Effector CD8-positive, alpha-beta T cell (primary cell): ENCODE data around the gene KCNJ9.

Experiments
- DNase-seq: peaks from one replicate; lab custom pipeline; 2025; lab: John Stamatoyannopoulos, UW

KCNJ9 gene

DNA sequence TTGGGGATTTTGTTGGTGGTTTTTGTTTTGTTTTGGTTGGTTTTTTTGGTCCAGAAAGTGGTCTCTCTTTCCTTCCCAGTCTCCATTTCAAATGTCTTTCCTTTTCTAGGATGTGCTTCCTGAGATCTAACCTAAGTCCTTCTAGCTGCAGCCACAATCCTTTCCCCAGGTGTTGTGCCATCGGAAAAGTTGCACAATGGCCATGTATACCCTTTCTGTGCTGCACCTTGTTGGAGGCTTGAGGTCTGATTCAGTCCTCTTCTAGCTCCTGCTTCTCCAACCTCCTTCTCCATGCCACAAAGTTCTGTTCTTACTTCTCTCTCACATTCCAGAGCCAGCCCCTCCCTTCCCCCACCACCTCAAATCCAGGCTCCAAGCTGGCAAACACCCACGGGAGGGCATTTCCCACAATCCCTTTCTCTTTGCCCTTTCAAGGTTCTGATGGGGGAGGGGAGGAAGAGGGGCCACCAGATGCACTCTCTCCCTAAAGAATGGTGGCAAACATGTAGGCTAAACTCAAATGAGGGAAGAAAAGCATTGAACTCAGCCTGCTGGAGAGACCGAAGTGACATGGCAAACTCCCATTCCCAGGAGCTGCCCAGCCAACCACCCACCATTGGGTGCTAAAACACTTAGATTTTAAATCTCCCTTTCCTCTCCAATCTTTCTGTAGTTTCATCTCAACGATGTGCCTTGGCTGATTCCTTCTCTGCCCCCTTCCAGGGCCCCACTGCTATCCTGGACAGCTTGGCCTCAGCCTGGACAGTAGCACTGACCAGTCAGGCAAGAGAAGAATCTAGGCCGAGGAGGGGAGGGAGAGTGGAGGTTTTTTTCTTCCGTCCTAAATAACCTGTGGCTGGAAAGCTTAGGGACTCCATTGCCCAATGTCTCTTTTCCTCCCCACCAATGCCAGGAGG, 14.3 kb upstream of the KCNJ9 start:
- no peak for DNase-seq

DNA sequence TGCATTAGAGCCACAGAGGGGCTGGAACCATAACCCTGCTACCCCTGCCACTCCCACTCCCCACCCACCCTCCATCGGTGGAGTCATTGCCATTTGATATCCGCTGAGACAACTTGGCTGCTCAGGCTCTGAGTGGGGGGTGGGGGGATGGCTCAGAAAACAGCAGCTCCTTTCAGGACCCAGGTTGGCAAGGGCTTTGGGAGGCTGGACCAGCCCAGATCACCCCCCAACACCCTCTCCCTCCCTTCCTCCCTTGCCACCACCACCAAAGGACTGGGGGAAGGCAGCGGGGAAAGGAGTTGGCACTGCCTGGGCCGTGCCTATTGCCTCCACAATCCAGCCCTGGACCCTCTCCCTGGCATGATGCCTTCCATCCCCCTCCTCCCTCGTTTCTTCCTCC, 13.1 kb upstream of the KCNJ9 start:
- DNase-seq: no peak

DNA sequence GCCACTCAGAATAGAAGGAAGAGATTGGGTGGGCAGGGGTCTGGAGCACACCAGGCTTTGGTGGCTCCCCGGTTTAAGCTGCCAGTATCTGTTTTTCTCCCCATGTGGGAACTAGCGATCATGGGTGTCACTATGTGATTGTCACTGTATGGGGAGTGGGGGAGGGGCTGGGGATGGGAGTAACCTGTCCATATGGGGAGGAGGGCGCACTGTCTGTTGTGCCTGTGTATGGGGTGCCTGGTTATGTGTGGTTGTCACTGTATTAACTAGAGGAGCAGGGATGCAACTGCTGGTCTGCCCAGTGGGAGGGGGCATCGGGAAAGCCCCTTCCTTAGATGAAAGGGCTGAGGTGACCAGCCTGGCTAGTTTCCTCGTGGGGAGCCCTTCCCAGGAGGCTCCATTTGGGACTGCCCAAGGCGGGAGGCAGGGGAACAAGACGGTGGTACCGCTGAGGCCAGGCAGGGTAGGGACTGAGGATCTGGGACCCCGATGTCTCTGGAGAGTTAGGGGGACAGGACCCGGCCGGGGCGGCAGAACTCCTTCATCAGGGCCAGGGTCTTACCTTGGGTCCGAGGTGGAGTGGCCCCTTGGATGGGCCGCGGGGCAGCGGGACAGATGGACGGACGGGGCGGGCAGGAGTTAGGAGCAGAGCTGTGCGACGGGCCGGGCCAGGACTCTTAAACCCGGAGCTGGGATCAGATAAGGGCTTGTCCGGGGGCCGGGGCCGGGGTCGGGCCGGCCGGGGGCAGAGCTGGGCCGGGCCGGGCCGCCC, 11.7 kb upstream of the KCNJ9 start, which contains the start of gene KCNJ10:
Gene KCNJ10 (minus strand): TSS at position 701 of the 772 bp plus-strand sequence. CDS start 27,628 bp downstream, outside the sequence.
- no peak for DNase-seq

DNA sequence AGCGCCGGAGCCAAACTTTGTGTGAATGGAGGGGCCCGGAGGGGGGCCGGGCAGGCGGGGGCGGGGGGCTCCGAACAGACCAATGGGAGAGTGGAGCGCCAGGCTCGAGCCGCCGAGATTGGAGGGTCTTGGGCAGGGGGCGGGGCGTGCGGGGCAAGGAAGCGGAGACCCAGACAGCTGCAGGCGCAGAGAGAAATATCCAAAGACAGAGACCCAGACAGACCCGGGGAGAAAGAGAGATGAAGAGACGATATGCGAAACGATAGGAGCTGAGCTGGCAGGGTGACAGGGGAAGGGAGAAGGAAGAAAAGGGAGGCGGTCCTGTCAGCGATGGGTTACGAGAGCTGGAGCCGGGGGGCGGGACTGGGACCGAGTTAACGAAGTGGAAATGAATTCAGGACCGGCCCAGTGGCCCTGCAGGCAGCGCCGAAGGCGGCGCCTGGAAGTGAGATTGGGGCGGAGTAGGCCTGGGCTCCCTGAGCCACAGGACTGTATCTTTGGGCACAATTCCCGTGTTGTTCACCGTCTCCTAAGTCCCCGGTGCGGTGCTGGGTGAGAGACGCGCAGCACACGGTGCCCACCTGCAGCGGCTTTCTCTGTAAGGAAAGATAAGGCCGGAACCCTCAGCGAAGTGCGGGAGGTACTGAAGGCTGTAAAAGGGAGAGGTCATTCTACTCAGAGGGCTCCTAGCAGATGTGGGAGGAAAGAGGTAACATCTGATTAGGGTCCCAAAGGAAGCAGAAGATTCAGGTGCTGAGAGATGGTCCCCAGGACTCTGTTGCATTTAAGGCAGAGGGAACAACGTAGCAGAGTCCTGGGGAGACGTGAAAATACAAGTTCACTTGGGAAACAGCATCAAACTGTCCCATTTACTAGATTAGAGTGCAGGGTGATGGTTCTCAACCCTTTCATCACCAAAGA, 10.8 kb upstream of the KCNJ9 start:
- peak; percentile 80 for DNase-seq

DNA sequence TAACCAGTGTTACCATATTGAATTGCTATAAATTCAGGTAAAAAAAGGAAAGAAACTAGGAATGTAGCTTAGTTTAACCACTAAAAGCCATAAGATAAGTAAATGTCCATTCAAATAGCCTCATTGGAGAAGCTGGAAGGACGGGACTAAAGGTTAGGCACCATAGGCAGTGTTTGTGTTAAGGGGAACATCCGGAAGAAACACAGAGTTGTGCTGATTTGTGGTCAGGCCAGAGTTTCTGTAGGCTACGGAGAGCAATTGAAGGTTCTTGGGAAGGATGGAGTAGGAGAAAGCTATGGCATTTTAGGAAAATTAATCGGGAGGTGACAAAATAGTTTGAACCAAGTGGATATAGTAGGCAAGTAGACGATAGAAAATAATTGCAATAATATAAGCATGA, 10.0 kb upstream of the KCNJ9 start:
- DNase-seq: no peak

DNA sequence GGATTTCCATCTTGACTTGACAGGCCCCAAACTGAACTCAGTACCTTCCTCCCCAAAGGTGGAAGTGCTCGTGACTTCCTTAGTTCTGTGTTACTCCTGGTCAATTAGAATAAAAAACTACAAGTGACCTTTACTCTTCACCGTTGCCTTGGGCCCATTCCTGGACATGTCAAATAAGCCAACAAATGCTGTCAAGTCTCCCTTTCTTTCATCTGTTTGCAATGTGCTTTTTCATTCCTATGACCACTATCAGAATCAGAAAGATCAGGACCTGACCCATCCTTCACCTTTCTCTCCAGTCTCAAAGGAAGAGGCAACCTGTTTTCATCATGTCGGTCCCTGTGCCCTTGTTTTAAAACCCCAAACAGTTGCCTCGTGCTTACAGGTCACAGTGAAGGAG, 6.5 kb upstream of the KCNJ9 start:
- no peak for DNase-seq

DNA sequence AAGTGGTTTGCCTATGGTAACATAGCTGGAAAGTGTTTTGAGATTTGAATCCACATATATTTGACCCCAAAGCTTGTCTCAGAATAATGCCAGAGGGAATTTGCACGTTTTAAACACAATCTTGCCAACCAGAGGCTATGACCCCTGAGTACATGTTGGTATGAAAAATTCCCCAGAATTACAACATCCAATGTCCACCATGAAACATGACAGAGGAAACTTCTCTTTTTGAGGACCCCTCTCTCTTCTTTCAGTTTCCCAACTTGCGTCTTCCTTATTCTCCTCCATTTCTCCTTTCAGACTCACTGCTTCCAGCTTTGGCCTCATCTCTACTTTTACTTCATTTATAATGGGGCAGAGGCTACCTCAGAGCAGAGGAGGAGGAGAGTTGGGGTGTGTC, 5.5 kb upstream of the KCNJ9 start:
- DNase-seq: no peak

DNA sequence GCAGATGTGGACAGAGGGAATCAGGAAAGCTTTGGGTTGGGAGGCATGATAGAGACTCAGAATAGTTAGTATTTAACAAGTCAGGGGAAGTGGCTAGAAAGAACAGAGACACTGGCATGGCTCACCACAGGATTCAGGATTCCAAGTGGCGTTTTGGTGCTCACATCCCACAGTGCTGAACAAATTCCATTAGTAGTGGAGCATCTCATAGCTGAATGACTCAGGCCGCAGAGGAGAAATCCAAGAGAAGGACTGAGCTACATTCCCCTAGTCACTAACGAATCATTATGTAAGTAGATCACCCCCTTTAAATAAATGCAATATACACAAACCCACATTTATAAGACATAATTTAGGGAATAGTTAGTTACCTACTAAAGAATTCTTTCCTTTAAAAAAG, 5.0 kb upstream of the KCNJ9 start:
- DNase-seq: no peak

DNA sequence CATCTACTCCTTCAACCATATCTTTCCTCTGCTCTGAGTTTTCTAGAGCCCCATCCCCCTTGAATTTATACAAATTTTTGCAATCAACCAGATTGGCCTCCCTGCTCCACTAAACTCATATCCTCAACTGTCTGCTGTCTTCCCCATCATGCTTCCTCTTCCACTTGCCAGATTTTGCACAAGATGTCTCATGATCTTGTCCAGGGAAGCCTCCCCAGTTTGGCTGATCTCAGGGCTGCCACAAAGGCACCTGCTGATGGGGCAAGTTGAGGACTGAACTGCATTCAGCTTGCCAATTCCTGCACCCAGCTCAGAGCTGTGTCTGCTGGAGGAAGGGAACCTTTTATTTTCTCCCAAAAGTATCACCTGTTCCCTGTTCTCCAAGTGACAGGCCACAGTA, 3.9 kb upstream of the KCNJ9 start:
- DNase-seq: no peak

DNA sequence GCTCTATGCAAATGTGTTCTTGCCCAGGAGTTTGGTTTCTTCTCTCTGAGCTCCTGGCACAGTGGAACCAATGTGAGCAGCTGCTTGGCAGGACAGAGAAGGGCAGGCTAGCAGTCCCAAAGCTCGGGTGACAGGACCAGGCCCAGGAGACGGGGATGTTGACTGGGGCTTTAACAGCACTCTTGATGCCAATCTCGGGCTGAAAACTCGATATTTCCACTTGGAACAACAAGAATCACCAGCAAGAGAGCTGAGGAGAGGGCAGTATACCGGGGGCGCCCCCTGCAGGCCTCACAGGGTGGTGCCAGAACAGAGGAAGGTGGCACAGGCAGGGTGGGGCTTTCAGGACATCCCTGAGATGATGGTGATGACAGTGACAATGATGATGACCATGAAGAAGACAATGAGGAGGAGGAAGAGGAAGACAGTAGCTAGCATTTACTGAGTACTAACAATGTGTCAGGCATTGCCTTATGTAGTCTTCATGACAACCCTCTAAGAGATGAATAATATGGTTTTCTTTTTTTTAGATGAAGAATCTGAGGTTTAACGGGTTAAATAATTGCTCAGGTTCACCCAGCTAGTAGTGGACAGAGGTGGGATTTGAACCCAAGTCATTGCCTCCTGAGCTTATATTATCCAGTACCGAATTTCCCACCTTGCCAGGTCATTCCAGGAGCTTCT, 2.7 kb upstream of the KCNJ9 start:
- DNase-seq: peak; percentile 39

DNA sequence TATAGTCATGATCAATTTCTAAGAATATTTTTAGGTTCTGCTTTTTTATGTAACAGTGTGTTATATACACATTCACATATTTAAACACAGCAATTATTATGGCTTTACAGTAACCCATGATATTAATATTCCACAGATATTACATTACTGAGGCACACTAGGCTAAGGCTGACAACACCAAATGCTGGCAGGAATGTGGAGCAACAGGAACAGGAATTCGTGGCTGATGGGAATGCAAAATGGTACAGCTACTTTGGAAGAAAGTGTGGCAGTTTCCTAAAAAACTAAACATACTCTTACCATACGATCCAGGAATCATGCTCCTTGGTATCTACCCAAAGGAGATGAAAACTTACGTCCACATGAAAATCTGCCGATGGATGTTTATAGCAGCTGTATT, 1.9 kb upstream of the KCNJ9 start:
- no peak for DNase-seq

DNA sequence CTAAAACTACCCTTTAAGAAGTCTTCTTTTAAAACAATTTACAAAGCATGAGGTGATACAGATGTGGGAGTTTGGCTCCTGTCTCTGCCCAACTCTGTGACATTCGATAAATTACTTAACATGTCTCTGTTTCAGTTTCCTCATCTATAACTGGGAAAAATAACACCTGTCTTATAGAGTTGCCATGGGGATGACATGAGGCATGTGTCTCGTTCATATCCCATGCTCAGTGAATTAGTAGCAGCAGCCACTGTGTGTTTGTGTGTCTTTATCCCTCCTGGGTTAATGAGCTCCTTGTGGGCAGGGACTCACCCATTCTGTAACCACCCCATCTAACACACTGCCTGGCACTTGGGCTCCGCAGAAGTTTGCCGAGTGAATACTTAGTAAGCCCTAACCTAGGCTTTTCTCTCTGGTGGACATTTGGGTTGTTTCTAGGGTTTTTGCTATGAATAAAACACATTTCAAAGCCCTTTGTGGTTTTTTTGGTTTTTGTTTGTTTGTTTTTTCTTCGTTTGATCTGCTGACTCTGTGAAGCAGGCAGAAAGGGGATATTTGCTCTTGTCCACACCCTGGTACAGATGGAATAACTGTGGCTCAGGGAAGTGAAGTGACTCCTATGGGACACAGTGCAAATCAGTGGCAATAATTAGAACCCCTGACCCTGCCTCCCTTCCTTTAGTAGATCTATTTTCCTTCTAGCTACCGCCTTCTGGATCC, 797 bp upstream of the KCNJ9 start:
- no peak for DNase-seq

DNA sequence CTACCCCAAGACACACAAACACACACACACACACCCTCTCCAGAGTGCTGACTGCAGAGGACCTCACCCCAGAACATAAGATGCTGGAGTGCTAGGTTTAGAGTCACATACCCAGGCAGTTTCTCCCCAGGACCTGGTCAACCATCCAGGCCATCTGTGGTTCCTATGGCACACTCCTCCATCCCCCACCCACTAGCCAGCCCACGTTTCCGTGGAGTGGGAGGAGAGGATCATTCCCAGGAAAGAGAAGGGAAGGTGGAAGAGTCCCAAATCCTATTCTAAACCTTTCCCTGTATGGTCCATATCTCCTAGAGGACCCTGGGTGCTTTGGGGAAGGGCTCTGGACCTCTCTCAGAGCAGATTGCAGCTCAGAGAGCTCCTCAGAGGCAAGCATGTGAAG, 1.1 kb downstream of the KCNJ9 start:
- DNase-seq: no peak

DNA sequence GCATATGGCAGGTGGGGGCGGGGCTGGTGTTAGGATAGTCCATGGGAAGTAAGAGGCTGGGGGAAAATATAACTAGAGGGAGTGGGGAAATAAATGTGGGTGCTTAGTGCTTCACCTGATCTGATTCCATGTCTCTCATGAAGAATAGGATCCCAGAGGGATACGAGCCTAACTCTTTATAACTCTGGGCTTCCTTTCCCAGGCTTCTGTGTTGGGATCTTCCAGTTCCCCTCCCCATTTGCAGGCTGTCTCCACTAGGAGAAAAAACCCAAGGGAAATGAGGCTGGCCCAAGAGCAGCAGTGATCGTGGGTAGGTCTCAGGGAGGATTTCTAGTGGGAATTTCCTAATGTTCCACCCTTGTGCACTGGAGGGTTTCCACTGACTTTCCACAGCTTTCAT, 1.6 kb downstream of the KCNJ9 start:
- DNase-seq: no peak

DNA sequence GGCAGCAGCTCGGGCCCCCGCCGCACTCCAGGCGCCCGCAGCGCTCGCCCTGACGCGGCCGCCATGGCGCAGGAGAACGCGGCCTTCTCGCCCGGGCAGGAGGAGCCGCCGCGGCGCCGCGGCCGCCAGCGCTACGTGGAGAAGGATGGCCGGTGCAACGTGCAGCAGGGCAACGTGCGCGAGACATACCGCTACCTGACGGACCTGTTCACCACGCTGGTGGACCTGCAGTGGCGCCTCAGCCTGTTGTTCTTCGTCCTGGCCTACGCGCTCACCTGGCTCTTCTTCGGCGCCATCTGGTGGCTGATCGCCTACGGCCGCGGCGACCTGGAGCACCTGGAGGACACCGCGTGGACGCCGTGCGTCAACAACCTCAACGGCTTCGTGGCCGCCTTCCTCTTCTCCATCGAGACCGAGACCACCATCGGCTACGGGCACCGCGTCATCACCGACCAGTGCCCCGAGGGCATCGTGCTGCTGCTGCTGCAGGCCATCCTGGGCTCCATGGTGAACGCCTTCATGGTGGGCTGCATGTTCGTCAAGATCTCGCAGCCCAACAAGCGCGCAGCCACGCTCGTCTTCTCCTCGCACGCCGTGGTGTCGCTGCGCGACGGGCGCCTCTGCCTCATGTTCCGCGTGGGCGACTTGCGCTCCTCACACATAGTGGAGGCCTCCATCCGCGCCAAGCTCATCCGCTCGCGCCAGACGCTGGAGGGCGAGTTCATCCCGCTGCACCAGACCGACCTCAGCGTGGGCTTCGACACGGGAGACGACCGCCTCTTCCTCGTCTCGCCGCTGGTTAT, 2.8 kb downstream of the KCNJ9 start:
- peak; percentile 58 for DNase-seq

DNA sequence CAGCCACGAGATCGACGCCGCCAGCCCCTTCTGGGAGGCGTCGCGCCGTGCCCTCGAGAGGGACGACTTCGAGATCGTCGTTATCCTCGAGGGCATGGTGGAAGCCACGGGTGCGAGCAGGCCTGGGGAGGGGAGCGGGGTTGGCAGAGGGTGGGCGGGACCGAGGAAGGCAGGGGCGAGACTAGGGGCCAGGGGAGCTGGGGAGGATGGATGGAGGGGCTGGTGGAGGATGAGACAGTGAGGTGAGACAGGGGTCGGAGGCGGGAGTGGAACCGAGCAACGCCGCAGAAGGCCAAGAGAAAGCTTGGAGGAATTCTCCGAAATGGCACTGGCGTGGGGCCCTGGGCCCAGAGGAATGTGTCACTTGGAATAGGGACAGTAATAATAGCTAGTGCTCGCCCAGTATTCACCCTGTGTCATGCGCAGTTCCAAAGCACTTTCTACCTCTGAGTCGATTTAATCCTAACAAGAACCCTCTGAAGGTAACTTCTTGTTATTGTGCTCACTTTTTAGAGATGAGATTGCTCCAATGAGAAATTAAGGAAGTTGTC, 3.5 kb downstream of the KCNJ9 start:
- DNase-seq: no peak

DNA sequence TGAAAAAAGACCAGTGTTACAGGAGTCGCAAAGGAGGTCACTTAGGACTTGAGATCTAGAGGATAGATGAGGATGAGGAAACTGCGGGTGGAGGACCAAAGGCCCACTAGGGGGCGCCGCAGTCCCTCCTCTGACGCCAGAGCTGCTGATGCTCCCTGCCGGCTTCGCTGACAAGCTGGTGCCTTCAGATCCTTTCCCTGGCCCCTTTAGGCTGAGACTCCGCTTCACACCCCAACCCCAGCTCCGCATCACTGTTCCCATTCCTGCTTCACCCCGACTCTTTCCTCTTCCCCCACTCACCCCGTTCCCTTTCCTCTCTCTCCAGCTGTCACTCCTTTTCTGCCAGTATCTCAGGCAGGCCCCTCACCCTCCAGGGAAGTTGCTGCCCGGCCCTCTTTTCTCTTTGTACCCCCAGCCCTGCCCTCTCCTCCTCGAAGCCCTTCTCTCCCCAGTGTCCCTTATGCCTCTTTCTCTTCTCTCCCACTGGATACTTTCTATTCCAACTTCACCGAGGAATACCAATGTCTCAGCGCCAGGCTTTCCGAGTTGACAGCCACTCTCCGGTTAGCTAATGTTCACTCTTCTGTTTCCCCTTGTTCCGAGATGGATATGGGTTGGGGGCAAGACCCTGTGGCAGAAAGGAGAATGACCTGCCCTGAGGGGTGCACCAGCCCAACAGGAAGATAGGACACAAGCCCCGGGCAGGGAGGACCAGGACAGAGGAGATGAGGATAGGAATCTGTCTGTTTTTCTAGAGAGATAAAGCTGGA, 4.5 kb downstream of the KCNJ9 start:
- DNase-seq: peak; percentile 66

DNA sequence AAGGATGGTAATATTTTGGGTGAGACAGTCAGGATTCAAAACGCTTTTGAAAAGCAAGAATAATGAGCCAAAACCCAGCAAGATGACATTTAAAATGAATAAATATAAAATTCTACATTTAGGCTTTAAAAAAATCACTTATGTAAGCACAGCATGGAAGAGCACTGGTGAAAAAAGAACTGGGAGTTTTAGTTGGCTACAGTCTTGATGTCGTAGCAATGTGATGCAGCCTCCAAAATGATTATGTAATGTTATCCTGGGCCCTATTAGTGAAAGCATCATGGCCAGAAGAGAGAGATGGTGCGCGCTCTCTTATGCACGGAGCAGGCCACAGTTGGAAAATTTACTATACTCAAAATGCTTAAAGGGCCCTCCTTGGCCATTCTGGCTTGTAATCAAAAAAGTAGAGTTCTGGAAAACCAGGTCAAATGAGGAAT, 5.1 kb downstream of the KCNJ9 start:
- no peak for DNase-seq
